ENCODE measurements around the gene ST6GALNAC3.
"Not testable (repeated sequence)": the region's sequence is repeated elsewhere in the genome, so short reads cannot be mapped to it uniquely, and the experiment has no call there.

Gene ST6GALNAC3

GRCh38 chr1:76074321-76075187 is at the start of gene ST6GALNAC3:
Gene ST6GALNAC3 (plus strand): TSS chr1:76074746.
- DNase-seq: peak; percentile 84

DNA sequence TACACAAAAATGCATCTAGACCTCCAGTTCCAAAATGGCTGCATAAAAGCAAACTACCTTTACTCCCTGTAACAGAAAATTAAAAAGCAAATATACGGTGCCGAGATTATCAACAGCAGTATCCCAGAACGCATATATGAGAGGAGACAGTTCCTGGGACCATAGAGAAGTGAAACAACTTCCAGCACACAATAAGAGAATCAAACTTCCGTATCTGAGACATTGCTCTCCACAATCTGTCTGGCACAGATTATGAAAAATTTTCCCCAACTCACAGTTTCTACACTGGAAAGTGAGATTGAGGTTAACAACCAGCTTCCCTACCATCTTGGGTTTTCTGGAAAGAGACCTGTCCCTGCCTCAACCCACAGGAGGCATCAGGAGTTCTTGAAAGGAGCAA is 47.2 kb upstream of the ST6GALNAC3 start:
- DNase-seq: no peak

GRCh38 chr1:76029331-76029730 is 45.2 kb upstream of the ST6GALNAC3 start:
- DNase-seq: peak; percentile 39

GRCh38 chr1:76031496-76031895 is 43.0 kb upstream of the ST6GALNAC3 start:
- DNase-seq: no peak

GRCh38 chr1:76033800-76034475 is 40.6 kb upstream of the ST6GALNAC3 start:
- DNase-seq: no peak

GRCh38 chr1:76035053-76035452 is 39.5 kb upstream of the ST6GALNAC3 start:
- peak; percentile 18 for DNase-seq

- DNase-seq: no peak
Measured at GRCh38 chr1:76037324-76037723, 37.2 kb upstream of the ST6GALNAC3 start.

DNA sequence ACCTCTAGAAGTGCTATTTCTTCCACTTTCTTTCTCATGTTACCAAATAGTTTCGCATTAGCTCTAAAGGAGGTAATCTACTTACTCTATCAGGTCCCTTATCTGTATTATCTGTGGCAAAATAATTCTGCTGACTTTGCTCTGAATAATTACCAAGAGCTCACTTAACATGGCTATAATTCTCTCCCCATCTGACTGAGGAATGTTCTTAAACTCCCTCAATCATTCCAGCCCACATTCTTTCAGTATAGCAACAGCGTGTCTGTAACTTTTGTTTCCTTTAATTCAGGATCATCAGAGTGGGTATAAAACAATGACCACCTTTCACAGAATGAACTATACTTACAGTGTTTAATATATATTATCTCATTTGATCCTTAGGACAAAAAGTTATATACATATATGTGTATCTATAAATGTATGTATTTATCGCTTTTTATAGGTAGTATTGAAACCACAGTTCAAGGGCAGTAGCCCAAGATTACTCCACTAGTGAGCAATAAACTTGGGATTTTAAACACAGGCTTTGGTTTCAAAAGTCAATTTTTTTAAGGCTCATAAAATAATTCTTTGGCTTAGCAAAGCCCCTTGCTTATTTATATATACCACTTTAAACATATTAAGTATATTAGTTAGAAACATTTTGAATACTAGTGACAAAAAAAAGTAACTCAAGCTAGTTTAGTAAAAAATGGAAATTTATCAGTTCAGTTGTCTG is 36.1 kb upstream of the ST6GALNAC3 start:
- no peak for DNase-seq

- DNase-seq: no peak
Measured at GRCh38 chr1:76046149-76046548, 28.4 kb upstream of the ST6GALNAC3 start.

- DNase-seq: no peak
Measured at GRCh38 chr1:76048219-76048618, 26.3 kb upstream of the ST6GALNAC3 start.

- no peak for DNase-seq
Measured at GRCh38 chr1:76048926-76049325, 25.6 kb upstream of the ST6GALNAC3 start.

DNA sequence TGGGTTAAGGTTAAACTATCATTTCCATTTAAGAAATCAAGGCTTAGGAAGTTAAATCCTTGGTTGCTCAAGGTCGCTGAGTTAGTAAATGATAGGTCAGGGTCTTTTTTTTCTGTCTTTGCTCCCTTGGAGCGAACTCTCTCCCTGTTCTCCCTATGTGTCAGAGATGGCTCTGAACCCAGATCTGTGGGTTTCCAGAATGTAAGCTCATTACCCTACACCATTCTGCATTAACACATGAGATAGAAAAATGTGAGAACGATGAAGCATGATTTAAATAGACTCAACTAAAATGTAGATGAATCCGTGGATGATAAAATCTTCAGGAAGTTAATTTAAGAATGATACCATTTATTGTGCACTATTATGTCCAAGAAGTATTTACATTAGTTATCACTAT is 25.0 kb upstream of the ST6GALNAC3 start:
- no peak for DNase-seq

DNA sequence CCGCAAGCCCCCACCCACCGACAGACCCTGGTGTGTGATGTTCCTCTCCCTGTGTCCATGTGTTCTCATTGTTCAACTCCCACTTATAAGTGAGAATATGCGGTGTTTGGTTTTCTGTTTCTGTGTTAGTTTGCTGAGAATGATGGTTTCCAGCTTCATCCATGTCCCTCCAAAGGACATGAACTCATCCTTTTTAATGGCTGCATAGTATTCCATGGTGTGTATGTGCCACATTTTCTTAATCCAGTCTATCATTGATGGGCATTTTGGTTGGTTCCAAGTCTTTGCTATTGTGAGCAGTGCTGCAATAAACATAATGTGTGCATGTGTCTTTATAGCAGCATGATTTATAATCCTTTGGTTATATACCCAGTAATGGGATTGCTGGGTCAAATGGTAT is 24.5 kb upstream of the ST6GALNAC3 start:
- DNase-seq: not testable (repeated sequence)

DNA sequence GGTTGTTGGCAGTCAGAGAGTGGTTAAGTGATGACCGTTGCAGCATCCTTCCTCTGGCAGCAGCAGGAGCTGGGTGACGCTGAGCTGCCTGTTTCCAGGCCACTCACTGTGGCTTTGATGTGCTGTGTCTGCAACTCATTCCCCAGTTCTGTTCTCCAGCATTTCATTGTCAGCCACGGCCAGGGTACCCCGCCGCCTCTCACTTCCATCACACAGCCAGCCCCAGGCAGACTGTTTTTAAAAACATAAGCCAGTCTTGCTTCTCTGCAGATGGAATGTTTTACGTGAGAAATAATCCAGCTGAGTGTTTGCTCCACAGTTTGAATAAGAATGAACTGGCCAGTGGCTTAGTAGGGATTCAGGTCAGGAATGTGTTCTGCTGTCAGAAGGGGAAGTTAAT is 21.5 kb upstream of the ST6GALNAC3 start:
- DNase-seq: peak; percentile 41

DNA sequence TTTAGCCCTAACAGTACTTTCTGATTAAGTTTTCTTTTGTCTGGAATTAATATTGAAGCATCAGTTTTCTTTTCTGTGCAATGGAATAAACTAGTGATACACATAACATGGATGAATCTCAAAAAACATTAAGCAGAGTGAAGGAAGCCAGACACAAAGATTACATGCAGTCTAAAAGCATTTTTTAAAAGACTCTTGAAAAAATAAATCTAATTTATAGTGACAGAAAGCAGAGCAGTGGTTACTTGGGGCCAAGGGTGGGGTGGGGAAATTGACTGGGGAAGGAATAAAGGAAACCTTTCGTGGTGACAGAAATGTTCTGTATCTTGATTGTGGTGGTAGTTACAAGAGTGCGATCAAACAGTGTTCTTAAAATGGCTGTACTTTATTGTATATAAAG is 20.2 kb upstream of the ST6GALNAC3 start:
- no peak for DNase-seq

GRCh38 chr1:76055987-76056386 is 18.6 kb upstream of the ST6GALNAC3 start:
- DNase-seq: no peak

DNA sequence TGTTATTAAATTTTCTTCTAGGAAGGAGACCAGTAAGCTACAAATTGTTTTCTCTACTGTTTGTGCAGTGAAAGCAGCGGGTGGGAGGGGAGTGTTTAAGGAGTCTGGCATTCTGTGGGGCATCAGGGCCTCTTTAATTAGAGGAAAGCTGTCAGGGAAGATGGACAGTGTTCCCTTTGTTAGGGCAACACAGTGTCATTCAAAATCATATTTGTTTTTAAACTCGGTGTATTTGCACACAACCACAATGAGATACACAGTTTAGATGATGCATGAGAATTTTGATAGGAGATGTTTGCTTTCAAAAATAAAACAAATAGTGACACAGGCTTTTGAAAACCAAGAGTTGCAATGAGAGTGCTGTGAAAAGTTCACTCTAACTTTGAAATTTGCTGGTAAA is 15.1 kb upstream of the ST6GALNAC3 start:
- DNase-seq: no peak

DNA sequence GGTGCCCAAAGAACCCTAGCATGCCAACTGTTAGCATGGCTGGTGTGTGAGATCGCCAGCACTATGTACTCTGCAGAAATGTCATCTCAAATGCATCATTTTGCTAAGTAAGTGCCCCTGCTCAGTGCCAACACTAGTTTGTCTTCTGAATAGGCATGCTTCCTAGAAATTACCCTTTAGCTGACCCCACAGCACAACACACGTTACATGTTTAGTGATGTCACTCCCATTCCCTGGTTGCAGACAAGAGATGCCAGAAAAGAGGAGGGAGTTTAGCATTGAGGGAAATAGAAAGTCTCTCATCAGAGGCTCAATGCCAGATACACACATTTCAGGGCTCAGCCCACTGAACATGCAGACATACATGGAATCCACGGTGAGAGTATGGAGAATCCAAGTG is 9.3 kb upstream of the ST6GALNAC3 start:
- no peak for DNase-seq

GRCh38 chr1:76066394-76066793 is 8.2 kb upstream of the ST6GALNAC3 start:
- no peak for DNase-seq

GRCh38 chr1:76068542-76068941 is 6.0 kb upstream of the ST6GALNAC3 start:
- no peak for DNase-seq

DNA sequence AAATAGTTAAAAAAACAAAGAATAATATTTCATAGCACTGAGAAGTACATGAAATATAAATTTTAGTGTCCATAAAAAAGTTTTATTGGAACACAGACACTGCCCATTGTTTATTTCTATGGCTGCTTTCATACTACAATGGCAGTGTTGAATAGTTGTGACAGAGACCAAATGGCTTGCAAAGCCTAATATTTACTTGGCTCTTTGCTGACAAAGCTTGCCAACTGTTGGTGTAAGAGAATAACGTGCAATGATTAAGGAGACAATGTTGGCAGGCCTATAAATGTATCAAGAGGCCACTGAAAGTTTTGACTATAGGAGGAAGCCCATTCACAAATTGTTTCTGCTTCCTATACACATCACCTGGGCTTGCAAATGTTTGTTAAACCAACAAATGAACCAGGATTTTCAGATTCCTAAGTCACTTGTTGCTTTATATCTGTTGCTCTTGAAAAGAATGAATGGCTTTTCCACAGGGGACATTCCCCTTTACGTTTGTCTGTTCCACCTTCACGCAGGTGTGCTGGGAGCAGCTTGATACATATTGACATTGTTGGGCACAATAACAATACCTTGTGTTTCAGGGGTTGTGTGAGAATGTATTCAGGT is 5.5 kb upstream of the ST6GALNAC3 start:
- DNase-seq: no peak

- no peak for DNase-seq
Measured at GRCh38 chr1:76070538-76070937, 4.0 kb upstream of the ST6GALNAC3 start.

GRCh38 chr1:76073481-76073880 is 1.1 kb upstream of the ST6GALNAC3 start:
- no peak for DNase-seq
